ENCODE measurements around the gene SLC9C1.

- TF ChIP-seq EZH2 (IDR thresholded peaks at IDR 0.05; ENCODE audit: borderline replicate concordance), result no peak
- TF ChIP-seq CTCF (IDR thresholded peaks at IDR 0.05; ENCODE audit: poor library complexity), result no peak
These were observed 44.7 kb upstream of the SLC9C1 start for GRCh38 chr3:112338727-112339056.
